ENCODE data around the gene TMEM87A.
"Not testable (repeated sequence)": the region's sequence is repeated elsewhere in the genome, so short reads cannot be mapped to it uniquely, and the experiment has no call there.

Gene TMEM87A, protein sequence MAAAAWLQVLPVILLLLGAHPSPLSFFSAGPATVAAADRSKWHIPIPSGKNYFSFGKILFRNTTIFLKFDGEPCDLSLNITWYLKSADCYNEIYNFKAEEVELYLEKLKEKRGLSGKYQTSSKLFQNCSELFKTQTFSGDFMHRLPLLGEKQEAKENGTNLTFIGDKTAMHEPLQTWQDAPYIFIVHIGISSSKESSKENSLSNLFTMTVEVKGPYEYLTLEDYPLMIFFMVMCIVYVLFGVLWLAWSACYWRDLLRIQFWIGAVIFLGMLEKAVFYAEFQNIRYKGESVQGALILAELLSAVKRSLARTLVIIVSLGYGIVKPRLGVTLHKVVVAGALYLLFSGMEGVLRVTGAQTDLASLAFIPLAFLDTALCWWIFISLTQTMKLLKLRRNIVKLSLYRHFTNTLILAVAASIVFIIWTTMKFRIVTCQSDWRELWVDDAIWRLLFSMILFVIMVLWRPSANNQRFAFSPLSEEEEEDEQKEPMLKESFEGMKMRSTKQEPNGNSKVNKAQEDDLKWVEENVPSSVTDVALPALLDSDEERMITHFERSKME

DNA sequence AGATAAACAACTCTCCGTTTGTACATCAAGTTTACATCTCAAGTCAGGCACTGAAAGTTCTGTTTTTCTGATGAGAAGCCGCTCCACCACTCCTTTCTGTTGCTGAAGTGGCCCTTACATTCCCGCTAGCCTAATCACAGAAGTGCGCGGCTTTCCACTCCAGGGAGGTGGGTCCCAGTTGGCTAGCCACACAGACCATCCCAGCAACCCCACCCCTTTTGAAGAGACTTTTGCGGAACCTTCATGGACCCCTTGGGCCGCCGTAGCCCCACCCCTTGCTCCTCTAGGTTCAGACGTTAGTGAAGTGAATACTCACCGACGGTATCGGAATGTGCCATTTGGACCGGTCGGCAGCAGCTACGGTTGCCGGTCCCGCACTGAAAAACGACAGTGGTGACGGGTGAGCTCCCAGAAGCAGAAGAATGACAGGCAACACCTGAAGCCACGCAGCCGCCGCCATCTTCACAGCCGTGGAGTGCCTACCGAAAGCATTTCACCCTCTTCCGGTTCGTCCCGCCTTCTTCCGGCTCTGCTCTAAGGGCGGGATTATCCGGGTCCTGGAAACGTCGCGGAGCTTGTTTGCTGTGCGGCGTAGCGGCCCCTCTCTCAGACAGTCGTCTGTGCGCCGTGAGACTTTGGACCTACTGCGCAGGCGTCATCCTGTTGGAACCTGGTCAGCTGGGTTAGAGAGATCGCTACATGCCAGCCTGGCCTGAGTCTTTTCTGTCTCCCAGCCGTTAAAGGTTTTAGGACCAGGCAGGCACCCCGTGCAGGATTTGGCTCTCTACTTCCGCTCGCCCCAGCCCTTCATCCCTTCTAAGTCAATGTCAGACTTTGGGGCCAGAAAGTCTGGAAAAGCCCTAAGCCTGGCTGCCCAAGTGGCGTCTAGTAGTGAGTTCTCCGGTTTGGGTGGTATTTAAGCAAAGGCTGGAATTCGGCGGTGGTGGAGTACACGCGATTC lies at the start of gene TMEM87A, which contains the start of gene GANC:
Gene TMEM87A (minus strand): TSS at position 495 of the 961 bp plus-strand sequence. CDS start 35 bp downstream, at position 460.
Gene GANC (plus strand): TSS at position 263 of the 961 bp plus-strand sequence. CDS start 1,281 bp downstream, outside the sequence.
- peak; percentile 99 for DNase-seq (ENCODE audit: low spot score)

DNA sequence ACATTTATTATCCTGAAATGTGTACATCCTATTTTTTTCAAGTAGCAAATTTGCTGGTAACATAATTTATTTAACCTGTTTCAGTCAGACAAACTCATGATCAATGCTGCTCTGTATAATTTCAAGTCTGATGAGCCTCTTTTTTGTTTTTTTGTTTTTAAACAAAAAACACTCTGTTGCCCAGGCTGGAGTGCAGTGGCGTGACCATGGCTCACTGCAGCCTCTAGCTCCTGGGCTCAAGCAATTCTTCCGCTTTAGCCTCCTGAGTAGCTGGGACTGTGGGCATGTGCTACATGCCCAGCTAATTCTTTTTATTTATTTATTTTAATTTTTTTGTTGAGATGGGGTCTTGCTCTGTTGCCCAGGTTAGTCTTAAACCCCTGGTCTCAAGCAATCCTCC lies 46.0 kb upstream of the TMEM87A start:
- peak; percentile 1 for DNase-seq (ENCODE audit: low spot score)

DNA sequence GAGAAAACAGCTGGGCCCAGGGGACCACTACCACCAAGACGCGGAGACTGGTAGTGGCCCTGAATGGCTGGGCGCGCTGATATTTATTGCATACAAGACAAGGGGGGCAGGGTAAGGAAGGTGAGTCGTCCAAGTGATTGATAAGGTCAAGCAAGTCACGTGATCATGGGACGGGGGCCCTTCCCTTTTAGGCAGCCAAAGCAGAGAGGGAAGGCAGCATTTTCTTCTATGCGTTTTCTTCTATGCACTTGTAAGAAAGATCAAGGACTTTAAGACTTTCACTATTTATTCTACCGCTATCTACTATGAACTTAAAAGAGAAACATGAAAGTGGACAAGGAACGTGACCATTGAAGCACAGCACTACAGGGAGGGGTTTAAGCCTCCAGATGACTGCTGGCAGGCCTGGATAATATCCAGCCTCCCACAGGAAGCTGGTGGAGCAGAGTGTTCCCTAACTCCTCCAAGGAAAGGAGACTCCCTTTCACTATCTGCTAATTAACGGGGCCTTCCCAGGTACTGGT lies 43.1 kb upstream of the TMEM87A start:
- DNase-seq (ENCODE audit: low spot score): not testable (repeated sequence)

DNA sequence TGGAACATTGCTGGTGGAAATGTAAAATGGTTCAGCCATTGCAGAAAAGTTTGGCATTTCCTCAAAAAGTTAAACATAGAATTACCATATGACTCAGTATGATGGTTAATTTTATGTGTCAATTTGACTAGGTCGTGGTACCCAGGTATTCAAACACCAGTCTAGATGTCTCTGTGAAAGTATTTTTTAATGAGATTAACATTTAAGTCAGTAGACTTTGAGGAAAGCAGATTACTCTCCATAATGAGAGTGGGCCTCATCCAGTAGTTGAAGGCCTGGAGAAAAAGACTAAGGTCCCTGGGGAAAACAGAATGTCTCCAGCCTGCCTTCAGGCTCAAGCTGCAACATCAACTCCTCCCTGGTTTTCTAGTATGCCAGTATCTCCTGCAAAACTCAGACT lies 42.3 kb upstream of the TMEM87A start:
- DNase-seq (ENCODE audit: low spot score): no peak

DNA sequence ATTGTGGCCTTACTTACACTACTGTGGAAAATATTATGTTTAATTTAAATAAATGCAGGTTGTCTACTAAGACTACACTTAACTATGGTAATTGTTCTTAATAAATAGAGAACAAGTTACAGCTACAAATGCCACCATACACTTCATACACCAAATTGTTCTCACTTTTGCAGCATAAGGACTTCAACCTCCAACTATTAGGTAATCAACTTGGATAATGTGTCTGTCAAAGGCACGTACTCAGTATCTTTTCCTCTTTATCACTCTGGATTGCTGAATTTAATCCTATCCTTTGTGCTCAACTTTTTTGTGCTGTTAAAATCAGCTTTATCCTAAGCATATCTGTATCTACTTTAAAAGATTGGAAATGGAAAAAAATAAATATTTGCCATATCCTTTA lies 41.6 kb upstream of the TMEM87A start:
- no peak for DNase-seq (ENCODE audit: low spot score)

DNA sequence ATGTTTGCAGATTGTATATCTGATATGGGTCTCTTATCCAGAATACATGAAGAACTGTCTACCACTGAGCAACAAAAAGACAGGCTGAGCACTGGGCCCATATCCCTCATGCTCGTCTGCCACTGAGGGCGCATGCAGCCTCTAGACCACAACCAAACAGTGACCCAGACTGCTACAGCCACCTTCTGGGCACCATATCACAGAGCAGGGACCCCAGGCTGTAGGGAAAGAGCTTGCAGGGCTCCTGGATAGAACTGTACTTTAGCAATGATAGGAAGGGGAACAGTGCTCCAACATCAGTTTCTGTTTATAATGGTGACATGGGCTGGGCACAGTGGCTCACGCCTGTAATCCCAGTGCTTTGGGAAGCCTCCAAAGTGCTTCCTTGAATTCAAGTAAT lies 40.2 kb upstream of the TMEM87A start:
- DNase-seq (ENCODE audit: low spot score): no peak

DNA sequence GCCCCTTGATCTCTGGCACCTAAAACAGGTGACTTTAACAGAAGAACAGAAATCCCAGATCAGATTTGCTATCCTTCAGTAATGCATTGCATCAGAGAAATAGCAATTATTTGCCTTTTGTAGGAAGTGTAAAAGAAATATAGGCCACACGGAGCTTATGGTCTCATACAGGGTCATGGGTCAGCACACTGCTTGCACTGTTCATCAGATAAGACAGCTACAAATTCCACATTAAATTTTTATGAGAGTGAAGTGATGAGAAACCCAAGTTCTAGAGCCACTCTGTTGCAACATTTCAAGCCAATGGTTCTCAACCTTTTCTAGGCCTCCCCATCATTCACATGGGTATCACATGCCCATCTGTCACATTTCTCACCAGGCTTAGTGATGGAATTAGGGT lies 33.4 kb upstream of the TMEM87A start:
- DNase-seq (ENCODE audit: low spot score): no peak

DNA sequence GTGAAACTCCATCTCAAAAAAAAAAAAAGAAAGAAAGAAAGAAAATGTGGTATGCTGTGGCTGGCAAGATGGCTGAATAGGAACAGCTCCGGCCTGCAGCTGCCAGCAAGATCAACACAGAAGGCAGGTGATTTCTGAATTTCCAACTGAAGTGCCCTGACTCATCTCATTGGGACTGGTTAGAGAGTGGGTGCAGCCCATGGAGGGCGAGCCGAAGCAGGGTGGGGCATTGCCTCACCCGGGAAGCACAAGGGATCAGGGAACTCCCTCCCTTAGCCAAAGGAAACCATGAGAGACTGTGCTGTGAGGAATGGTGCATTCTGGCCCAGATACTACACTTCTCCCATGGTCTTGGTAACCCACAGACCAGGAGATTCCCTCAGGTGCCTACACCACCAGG lies 27.8 kb upstream of the TMEM87A start:
- DNase-seq (ENCODE audit: low spot score): not testable (repeated sequence)

DNA sequence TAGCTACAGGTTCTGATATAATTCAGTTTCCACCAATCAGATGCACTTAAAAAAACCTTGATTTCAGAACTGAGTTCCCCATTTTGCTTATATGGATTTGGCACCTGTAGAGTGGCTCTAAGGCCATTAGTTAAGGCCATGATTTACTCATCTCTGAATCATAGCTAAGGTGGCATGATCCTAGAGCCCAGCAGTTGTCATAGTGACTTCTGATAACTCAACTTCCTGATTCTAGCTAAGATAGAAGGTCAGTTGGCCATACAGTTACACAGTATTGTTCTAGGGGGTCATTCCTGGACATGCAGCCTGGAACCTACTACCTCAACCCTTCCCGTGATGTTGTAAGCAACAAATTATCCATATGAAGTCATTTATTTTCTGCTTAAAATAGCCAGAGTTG lies 15.9 kb upstream of the TMEM87A start:
- DNase-seq (ENCODE audit: low spot score): no peak

DNA sequence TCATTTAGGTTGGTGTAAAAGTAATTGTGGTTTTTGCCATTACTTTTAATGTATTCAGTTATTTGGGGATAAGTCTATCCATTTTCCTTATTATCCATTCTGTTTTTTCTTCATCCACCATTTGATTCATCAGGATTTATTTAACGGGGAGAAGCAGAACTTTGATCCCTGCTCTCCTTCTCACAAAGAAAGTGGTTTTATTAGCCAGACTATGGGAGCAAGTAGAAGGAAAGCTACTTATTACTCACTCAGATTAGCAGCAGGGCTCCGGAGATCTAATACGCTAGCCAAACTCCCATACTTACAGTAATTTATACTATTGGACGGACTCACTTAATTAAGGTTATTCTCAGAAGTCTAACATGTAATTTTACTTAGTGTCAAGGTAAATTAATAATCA lies 14.7 kb upstream of the TMEM87A start:
- no peak for DNase-seq (ENCODE audit: low spot score)

DNA sequence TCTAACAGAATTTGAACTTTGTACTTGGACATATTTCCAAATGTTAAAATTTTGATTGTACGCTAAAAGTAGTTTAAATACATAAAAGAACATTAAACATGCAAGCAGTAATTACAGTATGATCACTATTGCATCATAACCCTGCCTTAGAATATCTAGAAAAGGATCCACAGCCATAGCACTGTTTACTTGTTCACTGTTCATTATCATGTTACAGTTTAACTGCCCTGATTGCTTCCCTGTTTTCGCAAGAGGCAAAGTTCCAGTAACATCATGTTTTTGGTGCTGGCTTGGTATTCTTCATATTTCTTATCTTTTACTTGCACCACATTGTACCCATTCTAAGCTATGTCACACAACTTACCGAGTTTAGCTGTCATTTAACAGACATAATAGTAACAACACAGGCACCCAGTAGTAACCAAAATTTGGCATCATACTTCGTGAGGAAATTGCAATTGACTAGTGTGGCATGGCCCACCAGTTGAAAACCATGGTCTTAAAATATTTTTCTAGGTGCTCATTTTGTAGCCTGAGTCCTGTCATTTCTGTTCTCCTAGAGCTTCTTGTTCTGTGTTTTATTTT lies 13.3 kb upstream of the TMEM87A start:
- DNase-seq (ENCODE audit: low spot score): no peak

DNA sequence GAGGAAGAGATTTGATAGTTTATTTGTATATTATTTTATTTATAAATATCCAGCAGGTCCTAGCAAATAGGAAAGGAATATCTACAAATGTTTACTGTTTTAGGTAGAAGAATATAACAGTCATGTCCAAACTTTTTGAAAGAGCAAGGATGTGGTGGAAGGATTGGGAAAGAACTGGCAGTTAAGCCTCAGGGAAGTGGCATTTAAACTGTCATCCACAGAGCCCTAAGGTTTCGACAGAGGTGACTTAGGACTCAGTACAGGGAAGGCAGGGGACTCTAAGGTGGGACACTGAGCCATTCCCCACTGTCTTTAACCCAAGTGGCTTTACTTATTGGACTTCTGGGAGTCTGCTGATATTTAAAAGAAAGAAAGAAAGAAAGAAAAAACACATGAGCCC lies 11.8 kb upstream of the TMEM87A start:
- DNase-seq (ENCODE audit: low spot score): no peak

DNA sequence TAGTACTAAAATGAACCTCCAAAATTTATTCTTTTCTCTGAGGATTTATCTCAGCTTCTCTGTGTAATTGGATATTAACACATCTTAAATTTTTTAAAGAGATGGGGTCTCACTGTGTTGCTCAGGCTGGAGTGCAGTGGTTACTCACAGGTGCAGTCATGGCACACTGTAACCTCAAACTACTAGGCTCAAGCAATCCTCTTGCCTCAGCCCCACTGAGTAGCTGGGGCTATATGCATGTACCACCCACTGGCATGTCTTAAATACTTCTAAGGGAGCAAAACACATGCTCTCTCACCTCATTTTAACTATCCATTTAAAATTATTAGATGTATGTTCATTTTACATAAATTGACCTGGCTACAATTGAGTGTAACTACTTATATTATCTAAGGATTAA lies 11.3 kb upstream of the TMEM87A start:
- no peak for DNase-seq (ENCODE audit: low spot score)

DNA sequence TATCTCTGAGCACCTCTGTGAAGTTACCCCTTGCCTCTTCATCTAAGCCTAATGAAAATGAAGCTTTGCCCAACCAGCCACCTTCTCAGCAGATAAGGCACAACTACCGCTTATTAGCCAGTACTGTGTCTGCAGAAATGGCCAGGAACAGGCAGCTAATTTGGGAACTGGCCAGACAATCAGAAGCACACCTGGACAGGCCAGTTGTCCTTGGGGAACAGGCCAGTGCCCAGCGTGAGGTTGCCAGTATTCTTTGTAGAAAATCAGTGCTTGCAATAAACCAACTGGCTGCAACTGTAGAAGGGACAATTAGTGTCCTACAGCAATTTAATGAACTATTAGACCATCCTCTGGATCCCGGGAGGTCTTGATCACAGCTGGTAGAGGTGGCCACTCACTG lies 10.4 kb upstream of the TMEM87A start:
- no peak for DNase-seq (ENCODE audit: low spot score)

DNA sequence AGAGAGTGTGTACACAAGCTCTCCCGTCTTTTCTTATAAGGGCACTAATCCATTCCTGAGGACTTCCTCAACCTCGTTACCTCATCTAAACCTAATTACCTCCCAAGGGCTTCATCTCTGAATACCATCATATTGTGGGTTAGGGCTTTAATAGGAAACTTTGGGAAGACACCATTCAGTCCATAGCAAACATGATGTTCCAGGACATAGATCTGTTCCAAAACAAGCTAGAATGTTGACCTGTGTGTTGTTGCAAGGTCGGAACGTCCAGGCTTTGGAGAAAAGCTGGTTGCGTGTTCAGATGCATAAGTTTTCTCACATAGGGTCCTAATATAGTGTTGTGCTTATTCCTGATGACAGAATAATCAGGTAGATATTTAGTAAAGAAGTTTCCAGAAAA lies 9.7 kb upstream of the TMEM87A start:
- no peak for DNase-seq (ENCODE audit: low spot score)

DNA sequence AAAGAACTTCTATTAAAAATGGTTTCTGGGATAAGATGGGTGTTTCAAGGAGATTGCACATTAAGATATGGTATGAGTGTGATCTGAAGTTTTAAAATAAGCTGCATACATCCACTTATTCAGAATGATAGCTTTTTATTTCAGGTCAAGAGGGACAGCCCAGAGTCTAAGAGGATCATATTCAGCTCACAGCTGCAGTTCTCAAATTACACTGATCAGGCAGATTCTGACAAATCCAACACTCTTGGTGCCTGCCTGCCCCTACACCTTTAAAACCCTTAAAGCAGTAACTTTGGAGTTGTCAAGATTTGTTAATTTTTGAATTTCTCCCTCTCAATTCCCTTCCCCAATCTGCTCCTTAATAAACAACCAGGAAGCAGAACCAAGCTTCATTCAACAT lies 9.1 kb upstream of the TMEM87A start:
- no peak for DNase-seq (ENCODE audit: low spot score)

DNA sequence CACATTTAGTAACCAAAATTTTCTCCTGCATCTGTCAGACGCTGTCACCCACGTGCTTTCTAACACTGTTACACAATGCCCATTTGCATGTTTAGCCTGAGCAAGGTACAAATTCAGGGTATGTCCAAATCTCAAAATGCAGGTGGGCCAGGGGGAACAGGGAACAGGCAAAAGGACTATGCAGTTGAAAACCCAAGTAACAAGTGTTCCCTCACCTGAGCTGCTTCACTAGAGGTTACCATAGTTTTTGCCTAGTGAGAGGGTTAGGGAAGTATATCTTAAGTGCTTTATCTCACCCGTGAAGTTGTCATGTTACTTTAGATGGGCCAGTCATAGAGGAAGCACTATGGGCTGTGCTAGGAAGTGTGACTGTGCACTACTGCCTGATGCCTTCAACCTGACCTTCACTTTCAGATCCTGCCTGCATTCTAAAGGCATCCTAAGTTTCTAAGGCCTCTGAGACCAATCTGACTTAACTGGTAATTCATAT lies 6.0 kb upstream of the TMEM87A start:
- no peak for DNase-seq (ENCODE audit: low spot score)

DNA sequence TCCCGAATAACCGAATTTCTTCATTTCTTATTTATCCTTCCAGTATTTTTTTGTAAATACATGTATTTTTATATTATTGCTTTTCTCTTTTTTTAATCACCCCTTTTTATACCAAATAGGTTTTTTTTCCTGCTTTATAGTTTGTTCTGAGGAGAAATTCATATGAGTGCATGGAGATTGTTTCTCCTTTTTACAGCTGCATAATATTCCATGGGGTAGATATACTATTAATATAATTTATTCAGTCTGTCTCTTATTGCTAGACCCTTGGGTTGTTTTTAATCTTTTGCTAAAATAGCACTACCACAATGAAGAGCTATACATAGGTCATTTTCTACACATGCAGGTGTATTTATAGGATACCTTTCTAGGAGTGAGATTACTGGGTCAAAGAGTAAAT lies 3.5 kb upstream of the TMEM87A start:
- no peak for DNase-seq (ENCODE audit: low spot score)

DNA sequence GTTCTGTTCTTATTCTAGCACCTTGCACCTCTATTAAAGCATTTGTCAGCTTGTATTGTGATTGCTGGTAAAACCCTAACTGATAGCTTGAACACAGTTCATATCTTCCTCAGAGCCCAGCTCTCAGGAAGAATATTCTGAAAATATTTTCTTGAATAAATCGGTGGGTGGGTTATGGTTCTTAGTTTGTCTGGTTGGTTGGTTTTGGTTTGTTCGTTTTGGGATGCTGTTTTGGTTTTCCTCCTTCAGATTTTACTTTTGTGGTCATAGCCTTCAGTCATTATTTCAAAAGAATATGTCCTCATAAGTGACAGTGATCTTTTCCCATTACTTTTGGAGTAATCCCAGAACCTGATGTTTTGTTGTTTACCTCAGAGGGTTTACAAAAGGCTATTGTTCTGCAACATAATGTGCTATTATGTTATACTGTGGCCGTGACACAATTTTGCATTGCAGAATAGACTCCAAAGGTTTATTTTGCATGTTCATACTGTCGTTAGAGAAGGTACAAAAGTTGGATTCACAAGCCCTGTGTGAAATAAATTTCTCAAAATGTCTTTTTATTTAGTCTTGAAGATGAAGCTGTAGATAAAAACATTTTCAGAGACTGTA lies 2.7 kb upstream of the TMEM87A start:
- peak; percentile 85 for DNase-seq (ENCODE audit: low spot score)

DNA sequence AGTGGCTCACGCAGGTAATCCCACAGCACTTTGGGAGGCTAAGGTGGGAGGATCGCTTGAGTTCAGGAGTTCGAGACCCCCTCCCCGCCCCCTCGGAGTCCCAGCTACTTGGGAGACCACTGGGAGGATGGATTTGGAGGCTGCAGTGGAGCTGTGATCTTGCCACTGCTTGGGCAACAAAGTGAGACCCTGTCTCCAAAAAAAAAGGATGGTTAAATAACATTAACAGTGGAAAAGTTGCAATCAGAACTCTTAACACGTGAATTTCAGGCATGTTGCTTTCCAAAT lies 1.4 kb upstream of the TMEM87A start:
- DNase-seq (ENCODE audit: low spot score): no peak

DNA sequence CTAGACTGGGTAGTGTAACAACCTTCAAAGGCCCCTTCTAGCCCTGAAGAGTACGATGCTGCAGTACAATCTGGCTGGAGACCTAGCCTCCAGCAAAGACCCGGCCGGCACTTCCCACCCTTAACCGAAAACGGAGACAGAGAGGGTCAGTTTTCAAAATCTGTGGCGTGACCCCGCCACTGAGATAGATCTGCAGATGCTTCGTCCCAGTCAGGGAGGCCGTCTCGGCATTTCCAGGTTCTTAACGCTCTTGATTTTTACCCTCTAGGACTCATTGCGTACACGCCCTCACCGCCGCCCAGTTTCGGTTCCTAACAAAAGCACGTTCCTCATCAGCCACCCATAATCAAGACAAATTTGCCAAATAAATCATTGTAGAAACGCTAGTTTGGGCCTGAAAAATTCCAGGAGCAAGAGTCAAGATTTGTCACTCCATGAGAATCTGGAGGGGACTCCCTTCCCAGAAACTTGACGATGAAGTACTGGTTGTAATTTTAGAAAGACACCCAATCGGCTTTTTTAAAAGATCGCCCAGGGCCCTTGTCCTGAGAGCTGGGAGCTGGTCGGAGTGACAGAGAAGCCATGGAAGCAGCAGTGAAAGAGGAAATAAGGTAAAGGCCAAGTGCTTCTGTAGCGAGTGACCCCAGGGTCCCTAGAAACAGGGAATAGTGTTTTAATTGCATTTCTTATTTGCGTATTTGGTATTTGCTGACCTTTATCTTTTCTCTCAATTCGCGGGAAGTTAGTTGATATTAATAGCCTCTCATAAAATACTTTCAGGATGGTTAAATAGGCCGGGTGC lies 868 bp upstream of the TMEM87A start:
- peak; percentile 67 for DNase-seq (ENCODE audit: low spot score)
